ENCODE results near the gene DAGLB. TPM values are rescaled to one million over a fixed set of nuclear protein-coding genes. Genes with fewer than 3 reads are reported as not detected.
A peak's percentile ranks its signal among the peaks of the same experiment; 100 is the strongest.
"Not testable (repeated sequence)": the region's sequence is repeated elsewhere in the genome, so short reads cannot be mapped to it uniquely, and the experiment has no call there.

DAGLB gene
- total RNA-seq, 1 donor from 2014 or later = 17.3 TPM

DNA sequence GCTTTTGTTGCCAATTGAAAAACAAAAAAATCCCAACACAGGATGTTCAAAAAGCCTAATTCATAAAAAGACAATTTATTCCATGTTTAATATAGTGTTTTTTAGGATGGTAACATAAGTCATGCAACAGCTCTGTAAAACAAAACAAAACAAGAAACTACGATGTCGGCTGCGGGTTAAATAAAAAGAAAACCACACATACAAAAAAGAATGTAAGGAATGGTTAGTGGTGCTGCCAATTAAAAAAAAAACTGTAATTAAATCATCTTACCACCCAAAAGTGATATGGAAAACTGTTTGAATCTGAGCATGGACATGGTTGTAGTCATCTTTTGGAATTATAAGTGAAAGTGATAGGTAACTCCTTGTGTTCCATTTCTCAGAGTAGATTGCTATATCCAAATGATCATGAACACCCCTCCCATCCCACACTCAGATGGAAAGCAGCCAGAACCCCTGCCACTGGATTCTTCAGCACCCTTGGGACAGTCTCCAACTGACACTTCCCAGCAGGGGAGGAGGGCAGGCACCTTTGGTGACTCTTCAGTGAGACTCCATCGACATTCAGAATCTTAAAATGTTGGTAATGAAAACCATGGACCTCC, 14.3 kb upstream of the DAGLB start:
- DNase-seq (ENCODE audit: low read depth in 2 of 2) = no peak

DNA sequence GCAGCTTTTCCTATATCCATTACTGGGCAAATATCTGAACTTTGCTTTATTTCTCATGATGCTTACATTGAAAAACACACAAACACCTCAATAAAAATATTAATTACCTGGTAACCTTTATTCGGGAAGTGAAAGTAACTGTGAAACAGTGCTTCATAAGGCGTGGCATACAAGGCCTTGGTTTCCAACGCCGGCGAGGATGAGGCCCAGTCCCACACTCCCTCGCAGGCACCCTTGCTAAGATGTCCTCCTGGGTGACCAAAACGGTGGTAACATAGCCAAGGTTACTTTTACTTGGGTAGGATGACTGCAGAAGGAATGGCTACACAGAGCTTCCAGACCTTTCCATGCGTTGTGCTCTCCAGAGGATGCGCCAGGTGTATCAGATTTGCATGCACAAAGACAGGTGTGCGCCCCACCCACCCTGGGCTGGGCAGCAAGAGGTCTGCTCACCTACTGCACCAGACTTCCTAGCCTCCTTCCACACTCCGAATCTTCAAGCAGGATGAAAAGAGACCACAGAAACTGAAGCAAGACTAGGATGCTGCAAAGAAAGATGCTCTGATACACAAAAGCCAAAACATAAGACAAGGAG, 13.3 kb upstream of the DAGLB start:
- DNase-seq (ENCODE audit: low read depth in 2 of 2) = no peak

DNA sequence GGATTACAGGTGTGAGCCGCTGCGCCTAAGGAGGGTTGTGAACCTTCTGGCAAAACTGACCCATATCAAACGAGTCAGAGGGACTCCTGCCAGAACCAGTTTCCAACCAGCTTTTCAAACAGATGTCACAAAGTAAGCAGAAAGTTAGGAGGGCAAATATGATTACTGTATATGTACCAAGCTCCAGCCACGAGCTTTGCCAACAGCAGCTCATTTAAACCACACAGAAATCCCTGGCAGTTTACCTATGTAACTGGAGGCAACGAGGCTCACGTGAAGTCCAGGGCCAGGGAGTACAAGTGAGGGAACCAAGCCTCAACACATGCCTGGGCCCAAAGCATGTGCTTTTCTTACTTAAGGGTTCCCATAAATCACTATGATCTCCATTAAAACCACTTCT, 12.5 kb upstream of the DAGLB start:
- no peak for DNase-seq (ENCODE audit: low read depth in 2 of 2)

DNA sequence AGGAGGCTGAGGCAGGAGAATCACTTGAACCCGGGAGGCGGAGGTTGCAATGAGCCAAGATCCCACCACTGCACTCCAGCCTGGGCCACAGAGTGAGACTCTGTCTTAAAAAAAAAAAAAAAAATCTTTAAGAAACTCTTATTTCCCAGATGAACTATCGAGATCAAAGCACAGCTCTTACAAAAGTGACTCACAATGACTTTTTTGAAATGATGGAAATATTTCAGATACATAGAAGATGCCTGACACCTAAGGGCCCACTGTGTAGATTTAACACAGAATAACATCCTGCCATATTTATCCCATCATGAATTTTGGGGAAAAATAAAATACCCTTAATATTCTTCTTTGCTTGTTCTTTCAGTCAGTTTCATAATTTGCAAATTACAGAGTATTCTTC, 10.9 kb upstream of the DAGLB start:
- DNase-seq (ENCODE audit: low read depth in 2 of 2) = not testable (repeated sequence)

DNA sequence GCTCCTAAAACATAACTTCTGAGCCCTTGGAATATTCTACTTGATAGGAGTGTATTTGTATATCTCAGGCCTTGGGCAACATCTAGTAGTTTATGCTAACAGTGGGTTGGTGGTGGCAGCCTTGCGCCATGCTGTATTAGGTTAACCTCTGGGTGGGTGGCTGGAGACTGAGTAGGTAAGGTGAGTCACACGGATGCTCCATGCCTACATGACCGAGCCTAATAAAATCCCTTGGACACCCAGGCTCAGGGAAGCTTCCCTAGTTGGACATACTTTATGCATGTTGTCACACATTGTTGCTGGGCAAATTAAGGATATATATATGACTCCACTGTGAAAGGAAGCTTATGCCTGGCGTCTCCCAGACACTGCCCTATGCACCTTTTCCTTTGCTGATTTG, 6.0 kb upstream of the DAGLB start:
- peak in 1 of 2 donors; percentile 10 for DNase-seq (ENCODE audit: low read depth in 2 of 2)

DNA sequence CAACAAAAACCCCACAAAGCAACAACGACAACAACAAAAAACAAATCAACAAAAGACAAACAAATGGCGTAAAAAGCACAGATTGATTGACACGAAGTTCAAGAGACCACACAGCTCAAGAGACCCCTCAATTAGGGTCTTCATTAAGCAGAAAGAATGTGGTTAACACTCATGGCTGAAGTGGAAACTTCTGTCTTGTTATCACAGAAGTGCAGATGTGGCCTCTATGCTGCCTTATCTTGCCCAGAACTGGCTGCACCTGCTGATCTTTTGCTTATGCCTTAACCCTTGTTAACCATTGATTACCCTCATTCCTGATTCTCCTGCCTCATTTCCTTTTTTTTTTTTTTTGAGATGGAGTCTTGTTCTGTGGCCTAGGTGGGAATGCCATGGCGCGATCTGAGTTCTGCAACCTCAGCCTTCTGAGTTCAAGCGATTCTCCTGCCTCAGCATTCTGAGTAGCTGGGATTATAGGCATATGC, 3.5 kb upstream of the DAGLB start:
- DNase-seq (ENCODE audit: low read depth in 2 of 2) = no peak

DNA sequence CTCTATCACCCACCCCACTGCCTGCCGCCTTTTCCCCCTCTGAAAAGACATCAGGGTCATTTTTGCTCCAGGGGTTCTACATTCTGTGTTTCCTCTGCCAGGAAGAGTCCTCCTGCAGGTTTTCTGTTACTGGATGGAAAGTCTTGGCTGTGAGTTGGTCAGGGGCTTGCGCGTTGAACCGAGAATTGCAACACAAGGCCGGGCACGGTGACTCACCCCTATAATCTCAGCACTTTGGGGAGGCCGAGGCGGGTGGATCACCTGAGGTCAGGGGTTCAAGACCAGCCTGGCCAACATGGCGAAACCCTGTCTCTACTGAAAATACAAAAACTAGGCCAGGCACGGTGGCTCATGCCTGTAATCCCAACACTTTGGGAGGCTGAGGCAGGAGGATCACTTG, 2.8 kb upstream of the DAGLB start:
- DNase-seq (ENCODE audit: low read depth in 2 of 2) = not testable (repeated sequence)

DNA sequence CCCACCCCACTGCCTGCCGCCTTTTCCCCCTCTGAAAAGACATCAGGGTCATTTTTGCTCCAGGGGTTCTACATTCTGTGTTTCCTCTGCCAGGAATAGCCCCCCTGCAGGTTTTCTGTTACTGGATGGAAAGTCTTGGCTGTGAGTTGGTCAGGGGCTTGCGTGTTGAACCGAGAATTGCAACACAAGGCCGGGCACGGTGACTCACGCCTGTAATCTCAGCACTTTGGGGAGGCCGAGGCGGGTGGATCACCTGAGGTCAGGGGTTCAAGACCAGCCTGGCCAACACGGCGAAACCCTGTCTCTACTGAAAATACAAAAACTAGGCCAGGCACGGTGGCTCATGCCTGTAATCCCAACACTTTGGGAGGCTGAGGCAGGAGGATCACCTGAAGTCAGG, 2.1 kb upstream of the DAGLB start:
- DNase-seq (ENCODE audit: low read depth in 2 of 2) = not testable (repeated sequence)

DNA sequence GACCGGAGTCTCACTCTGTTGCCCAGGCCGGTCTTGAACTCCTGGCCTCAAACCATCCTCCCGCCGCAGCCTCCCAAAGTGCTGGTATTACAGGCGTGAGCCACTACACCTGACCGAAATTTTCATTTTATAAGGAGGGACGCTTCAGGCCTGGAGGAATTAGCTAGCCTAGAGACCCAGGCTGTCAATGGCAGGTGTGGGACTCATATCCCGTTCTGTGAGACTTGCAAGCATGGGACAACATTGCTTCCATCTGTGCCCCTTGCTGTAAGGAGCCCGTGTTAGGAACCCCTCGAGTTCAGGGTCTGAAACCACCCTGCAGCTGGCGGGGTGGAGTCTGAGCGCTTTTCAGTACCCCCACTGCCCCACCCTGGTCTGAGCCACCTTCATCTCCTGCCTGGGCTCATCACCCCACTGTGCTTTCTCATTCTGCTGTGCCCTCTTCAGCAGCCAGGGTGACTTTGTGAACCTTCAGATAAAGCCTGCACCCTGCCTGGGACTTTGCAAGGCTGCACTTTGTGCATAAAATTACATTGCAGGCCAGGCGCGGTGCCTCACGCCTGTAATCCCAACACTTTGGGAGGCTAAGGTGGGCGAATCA, 1.3 kb upstream of the DAGLB start:
- DNase-seq (ENCODE audit: low read depth in 2 of 2) = no peak

DNA sequence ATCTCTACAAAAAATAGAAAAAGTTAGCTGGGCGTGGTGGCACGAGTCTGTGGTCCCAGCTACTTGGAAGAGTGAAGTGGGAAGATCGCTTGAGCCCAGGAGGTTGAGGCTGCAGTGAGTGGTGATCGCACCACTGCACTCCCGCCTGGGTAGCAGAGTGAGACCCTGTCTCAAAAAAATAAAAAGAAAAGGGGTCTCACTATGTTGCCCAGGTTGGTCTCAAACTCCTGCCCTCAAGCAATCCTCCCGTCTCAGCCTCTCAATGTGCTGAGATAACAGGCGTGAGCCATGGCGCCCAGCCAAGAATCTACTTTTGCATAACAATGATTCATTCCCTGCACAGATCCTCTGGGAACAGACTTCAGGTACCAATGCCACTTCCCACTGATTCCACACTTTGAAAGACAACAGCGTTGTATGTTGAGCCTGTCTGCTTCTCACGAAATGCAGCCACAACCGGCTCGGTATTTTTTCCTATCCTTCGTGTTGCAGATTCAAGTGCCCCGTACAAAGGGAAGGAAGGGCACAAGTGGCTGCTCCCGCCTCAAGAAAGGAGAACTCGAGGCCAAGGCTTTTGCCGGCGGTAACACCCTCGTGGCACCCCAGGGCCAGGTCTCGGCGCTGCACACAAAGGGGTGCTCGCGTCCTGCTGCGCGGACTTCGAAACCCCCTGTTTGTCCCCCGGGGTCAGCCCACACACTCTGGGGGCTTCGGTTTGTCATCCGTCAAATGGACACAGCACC, 745 bp downstream of the DAGLB start:
- peak; percentile 56 to 95 for DNase-seq (ENCODE audit: low read depth in 2 of 2)

DNA sequence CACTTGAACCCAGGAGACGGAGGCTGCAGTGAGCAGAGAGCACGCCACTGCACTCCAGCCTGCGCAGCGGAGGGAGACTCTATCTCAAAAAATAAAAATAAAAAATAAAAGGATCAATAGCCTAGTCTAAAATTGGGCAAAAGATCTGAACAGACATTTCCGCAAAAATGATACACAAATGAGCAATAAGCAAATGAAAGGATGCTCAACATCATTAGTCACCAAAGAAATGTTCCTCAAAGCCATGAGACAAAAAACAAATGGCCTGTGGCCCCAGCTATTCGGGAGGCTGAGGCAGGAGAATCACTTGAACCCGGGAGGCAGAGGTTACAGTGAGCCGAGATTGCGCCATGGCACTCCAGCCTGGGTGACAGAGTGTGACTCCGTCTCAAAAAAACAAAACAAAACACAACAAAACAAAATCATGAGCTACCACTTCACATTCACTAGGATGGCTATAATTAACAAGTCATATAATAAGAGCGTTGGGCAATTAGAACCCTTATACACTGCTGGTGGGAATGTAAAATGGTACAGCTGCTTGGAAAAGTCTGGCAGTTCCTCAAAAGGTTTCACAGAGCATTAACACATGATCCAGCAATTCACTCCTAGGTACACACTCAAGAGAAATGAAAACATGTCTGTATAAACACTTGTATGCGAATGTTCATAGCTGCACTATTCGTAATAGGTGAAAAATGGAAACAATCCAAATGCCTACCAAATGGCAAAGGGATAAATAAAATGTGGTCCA, 3.1 kb downstream of the DAGLB start:
- DNase-seq (ENCODE audit: low read depth in 2 of 2) = no peak

DNA sequence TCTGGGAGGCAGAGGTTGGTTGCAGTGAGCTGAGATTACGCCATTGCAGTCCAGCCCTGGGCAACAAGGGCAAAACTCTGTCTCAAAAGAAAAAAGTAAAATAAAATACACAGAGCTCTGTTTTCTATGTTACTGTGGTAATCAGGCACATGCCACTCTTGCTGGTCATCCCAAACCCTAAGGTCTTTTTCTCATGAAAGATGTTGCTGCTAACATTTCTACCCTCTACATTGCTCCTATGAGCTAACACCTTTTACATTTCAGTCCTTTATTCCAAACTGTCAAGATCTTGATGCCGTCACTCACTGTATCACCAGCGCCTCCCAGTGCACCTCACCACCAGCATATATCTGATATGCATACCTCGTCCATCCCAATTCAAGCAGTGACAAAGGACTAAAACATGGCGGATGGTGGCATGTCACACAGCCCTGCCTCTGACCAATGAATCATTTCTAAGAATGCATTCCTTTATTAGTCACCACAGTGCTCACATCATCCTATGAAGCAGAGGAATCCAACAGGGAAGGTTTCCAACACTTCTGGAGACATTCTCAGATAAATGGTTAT, 4.3 kb downstream of the DAGLB start:
- peak in 1 of 2 donors; percentile 70 for DNase-seq (ENCODE audit: low read depth in 2 of 2)

DNA sequence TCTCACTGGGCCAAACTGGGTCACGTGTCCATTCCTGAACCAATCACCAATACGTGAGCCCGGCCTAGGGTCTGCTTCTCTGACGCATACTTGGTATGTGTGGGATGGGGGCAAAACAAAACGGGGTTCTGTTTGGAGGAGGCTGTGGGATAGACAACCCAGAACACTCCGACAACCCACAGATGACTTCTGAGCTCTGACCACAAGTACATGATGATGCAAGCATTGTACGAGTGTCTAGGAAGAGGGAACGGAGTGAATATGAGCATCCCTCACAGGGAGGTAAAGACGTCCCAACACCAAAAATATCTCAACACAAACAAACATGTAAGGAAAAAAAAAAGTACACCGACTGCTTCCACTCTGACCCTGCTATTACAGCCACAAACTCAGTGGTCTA, 5.6 kb downstream of the DAGLB start:
- no peak for DNase-seq (ENCODE audit: low read depth in 2 of 2)

DNA sequence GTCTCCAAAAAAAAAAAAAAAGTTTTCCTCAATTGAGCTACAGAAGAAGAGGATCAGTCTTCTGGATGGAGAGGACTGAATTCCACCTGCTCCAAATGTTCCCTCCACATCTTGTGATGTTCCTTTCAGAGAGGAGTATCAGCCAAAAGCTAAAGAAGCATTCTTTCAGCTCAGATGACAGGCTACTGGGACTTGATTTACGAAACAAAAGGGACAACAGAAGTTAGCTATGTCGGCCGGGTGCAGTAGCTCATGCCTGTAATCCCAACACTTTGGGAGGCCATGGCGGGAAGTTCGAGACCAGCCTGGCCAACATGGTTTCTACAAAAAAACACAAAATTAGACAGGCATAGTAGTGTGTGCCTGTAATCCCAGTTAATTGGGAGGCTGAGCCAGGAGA, 7.4 kb downstream of the DAGLB start:
- no peak for DNase-seq (ENCODE audit: low read depth in 2 of 2)

DNA sequence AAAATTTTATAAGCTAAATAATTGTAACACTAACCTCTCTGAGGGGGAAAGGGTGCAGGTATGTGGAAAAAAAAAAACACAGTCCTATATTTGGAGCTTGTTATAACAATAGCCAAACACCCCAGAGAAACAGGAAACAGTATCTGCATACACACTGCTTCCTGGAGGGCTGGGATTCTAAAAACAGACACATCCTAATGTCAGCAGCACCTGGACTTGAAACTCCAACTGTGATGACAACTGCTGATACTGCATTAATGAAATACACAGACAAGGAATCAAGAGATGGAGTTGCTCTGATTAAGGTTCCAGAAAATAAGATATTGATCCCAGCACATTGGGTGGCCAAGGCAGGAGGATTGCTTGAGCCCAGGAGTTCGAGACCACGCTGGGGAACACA, 9.3 kb downstream of the DAGLB start:
- DNase-seq (ENCODE audit: low read depth in 2 of 2) = peak; percentile 89 to 92

DNA sequence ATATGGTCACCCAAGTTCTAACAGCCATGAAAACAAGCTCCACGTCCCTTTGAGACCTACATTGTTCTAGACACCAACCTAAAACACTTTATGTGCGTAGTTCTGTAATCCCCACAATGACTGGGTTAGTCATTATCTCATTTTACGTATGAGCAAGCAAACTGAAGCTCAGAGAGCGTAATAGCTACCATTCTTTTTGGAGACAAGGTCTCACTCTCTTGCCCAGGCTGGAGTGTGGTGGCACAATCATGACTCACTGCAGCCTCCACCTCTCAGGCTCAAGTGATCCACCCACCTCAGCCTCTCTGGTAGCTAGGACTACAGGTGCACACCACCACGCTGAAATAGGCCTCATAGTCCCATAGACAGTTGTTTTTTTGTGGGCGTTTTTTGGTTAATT, 10.5 kb downstream of the DAGLB start:
- DNase-seq (ENCODE audit: low read depth in 2 of 2) = peak in 1 of 2 donors; percentile 26

DNA sequence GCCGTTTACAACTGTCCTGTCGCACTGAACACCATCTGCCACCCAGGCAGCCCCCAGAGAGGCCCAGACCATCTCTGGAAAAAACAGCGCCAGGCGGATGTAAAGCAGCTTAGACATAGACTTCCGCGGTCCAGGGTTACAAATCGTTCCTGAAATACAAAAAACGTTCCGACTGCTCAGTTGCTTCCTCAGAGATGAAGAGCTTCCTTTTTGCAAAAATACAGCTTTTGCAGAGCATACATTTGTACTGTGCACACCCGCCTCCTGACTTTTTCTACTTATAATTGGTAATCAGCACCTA, 11.4 kb downstream of the DAGLB start:
- peak in 1 of 2 donors; percentile 55 for DNase-seq (ENCODE audit: low read depth in 2 of 2)

DNA sequence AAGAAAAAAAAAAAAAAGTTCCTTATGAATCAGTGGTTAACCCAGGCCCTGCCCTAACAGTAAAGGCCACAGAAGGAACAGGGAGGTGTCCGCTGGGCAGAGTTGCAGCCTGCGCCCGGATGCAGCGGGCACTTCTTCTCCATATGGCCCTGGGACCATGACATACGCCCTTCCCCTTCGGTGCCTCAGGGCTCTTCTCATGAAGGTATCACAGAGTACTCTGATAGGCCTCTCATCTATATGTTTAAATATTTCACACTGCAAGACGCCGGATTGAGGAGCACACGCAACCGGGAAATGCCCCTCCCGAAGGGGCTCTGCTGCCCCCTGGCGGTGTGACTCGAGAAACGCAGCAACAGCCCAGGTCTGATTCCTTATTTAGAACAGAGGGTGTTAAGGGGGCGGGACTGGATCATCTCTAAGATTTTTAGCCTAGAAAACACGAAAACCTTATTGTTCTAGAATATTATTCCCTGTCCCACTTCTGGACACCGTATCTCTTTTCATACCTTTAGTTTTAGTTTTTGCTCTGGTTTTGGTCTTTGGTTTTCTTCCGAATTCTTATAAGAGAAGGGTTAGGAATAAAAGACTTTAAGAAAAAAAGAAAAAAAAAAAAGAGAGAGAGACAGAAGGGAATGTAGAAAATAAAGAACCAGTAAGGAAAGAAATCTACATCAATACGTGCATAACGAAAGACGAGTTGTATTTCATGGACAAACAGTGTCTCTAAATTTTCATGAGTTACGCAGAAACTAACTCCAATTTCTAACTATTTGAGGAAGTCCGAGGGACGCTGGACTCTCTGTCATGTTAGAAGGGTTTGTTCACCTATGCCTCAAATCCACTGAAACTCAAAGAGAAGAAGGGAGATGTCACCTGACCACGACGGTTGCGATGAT, 12.0 kb downstream of the DAGLB start:
- peak; percentile 37 to 80 for DNase-seq (ENCODE audit: low read depth in 2 of 2)

DNA sequence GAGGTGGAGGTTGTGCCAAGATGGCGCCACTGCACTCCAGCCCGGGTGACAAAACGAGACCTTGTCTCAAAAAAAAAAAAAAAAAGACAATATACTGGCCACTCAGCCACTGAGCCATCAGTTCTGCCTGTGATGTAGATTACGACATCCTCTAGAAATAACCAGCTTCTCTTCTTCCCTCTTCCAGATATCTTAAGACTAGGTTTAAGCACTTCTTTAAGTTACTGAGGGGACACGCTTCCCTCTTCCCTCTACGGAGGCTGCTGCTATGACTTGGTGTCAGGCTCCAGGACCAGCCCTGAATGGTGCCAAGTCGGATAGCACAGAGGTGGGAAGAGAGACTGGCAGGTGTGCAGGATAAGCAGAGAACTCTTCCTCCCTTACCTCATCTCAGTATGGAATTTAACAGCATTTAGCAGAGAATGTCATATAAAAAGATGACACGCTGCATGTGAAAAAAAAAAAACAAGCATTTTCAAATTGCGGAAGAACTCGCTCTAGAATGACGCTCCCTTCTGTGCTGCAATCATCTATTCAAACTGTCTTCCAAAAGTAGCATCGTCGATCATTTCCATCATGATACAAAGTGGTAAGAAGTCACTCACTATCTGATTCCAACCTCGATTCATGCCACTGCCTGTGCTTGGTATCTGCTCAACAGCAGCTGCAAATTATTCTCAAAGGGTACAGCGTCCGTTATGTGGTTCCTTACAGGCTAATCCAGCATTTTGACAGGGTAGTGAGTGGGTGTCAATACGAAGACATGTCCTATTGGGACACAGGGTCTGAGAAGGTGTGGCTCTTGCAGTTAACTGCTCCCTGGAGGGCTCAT, 13.8 kb downstream of the DAGLB start:
- no peak for DNase-seq (ENCODE audit: low read depth in 2 of 2)

DNA sequence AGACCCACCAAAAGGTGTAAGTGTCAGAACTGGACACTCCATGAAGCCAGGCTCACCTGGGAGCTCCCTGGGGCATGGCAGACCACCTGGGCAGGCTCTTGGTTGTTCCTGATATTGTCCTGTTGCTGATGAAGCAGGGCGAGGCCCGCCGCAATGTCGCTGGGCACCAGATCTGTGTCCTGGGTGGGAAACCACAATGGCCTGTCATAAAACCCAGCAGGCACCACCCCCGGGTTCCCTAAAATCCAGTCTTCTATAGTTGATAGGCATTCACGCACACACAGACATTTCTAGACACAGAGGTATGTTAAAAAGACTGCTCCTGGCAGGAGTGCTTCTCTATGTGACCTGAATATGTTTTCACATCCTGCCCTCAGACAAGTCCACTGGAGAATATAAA, 15.0 kb downstream of the DAGLB start:
- DNase-seq (ENCODE audit: low read depth in 2 of 2) = no peak

Measured in dermis microvascular lymphatic vessel endothelial cell (primary cell).